HG03097 (cell line): ENCODE data around the gene CACNA1D.
"Not testable (repeated sequence)": the region's sequence is repeated elsewhere in the genome, so short reads cannot be mapped to it uniquely, and the experiment has no call there.

Source experiments
- ATAC-seq: cut with Tn5 transposase; IDR thresholded peaks from one replicate; pipeline ENCODE4 v1.9.1; 2021; ENCODE audit not compliant: unreplicated experiment, low FRiP score

Gene CACNA1D

GRCh38 chr3:53612508-53612907 is 118.1 kb downstream of the CACNA1D start:
- ATAC-seq: no peak

- no peak for ATAC-seq
These were observed 118.7 kb downstream of the CACNA1D start for GRCh38 chr3:53613125-53613524.

- no peak for ATAC-seq
These were observed 119.9 kb downstream of the CACNA1D start for GRCh38 chr3:53614307-53614706.

- ATAC-seq: no peak
These were observed 121.9 kb downstream of the CACNA1D start for GRCh38 chr3:53616321-53616720.

- ATAC-seq: no peak
These were observed 122.8 kb downstream of the CACNA1D start for GRCh38 chr3:53616971-53617892.

- no peak for ATAC-seq
These were observed 123.6 kb downstream of the CACNA1D start for GRCh38 chr3:53617893-53618523.

- no peak for ATAC-seq
These were observed 124.1 kb downstream of the CACNA1D start for GRCh38 chr3:53618524-53618906.

- ATAC-seq: no peak
These were observed 124.5 kb downstream of the CACNA1D start for GRCh38 chr3:53618936-53619335.

GRCh38 chr3:53624061-53624857 is 129.8 kb downstream of the CACNA1D start:
- no peak for ATAC-seq

- ATAC-seq: no peak
These were observed 132.5 kb downstream of the CACNA1D start for GRCh38 chr3:53626876-53627275.

- ATAC-seq: no peak
These were observed 134.4 kb downstream of the CACNA1D start for GRCh38 chr3:53628536-53629401.

GRCh38 chr3:53629402-53629723 is 135.0 kb downstream of the CACNA1D start:
- ATAC-seq: no peak

- ATAC-seq: no peak
These were observed 136.1 kb downstream of the CACNA1D start for GRCh38 chr3:53630547-53630946.

GRCh38 chr3:53633197-53633787 is 138.9 kb downstream of the CACNA1D start:
- ATAC-seq: no peak

GRCh38 chr3:53635041-53635440 is 140.6 kb downstream of the CACNA1D start:
- no peak for ATAC-seq

GRCh38 chr3:53638806-53639205 is 144.4 kb downstream of the CACNA1D start:
- ATAC-seq: not testable (repeated sequence)

GRCh38 chr3:53641397-53641796 is 147.0 kb downstream of the CACNA1D start:
- ATAC-seq: no peak

GRCh38 chr3:53642211-53642610 is 147.8 kb downstream of the CACNA1D start:
- no peak for ATAC-seq

GRCh38 chr3:53643757-53644156 is 149.3 kb downstream of the CACNA1D start:
- no peak for ATAC-seq

- ATAC-seq: no peak
These were observed 151.3 kb downstream of the CACNA1D start for GRCh38 chr3:53645754-53646153.
